GM19193 (cell line): Measurements from ENCODE around the gene TMEM181.

Experiments used
- POLR2A ChIP-seq: IDR thresholded peaks from 4 replicates; pipeline ENCODE4 v1.6.1; 2011; ENCODE audit not compliant: insufficient read depth, insufficient read length; ENCODE audit errors: extremely low read depth

Gene TMEM181

DNA sequence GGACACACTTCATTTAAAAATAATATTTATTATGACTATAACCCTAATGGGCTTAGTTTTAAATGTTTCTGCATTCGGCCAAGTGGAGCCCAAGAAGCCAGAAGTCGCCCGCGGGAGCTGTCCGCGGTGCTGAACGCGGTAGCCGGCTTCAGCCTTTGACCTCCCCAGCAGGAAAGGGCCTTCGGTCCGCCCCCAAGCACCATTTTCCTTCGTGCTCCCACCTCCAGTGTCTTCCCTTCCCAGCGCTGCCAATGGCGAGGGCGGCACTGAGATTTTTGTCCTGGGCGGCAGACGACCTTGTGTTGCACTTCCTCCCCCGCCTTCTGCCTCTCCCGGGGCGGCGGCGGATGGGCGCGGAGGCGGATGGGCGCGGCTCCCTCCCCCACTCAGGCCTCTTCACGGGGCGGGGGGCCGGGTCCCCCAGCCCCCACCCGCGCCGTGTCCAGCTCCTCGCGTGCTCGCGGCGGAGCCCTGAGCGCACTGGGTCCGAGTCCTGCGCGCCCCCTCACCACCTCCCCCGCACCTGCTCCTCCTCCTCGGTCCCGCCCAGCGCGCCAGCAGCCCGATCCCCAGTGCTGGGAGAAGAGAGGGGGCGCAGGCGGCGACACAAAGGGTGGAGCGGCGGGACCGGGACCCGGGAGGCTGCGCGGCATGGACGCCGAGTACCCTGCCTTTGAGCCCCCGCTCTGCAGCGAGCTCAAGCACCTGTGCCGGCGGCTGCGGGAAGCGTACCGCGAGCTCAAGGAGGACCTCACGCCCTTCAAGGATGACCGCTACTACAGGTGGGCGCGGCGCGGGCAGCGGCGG lies 23.6 kb upstream of the TMEM181 start:
- TF ChIP-seq POLR2A, result no peak

DNA sequence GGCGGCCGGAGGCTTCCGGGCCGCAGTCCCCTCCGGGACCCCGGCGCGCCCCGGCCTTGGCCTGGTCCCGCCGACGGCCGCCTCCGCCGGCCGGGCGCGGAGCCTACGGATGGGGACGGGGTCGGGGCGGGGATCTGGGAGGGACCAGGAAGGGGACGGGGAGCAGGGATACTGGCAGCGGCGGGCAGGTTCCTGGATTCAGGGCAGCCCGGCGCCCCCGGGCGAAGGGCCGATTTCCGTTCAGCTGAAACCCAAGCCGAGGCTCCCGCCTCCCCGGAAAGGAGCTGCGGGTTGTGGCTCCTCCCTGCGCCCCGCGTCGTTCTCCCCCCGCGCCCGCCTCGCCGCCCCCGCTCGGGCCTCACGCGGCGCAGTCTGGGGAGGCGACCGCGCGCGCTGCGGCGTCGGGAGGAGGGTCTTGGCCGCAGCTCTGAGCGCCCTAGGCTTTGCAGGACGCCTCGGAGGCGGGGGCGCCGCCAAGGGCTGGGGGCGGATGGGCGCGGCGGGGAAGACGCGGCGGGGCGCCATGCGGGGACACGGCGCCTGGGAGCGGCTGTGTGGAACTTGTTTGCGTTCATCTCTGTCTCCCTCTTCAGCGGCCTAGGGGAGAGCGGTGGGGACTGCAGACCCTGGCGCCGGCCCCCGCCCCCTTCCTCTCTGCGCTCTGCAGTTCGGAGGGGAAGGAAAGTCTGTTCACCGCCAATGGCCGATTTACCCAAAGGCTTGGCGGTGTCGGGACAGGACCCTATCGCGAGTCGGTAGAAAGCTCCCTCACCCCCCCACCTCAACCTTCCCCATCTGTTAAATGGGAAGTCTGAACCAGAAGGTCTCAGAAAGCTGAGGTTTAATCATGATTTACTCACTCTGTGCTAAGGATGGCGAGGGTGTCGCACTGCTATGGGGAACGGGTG lies 22.7 kb upstream of the TMEM181 start:
- TF ChIP-seq POLR2A, result no peak

DNA sequence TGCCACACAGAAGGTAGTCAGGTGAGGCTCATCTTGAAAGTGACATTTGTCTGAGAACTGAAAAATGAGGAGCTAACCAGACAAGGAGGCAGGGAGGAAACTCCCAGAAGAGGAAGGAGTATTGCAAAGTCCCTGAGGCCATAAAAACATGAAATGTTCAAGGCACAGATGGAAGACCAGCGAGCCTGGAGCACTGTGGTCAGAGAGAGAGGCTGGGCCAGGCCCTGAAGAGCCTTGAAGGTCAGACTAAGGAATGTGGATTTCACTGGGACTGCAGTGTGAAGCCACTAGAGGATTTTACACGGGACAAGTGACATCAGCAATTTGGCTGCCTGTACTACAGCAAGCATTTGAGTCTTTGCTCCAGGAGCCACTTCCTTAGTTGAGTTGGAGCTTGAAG lies 21.1 kb upstream of the TMEM181 start:
- no peak for TF ChIP-seq POLR2A

- TF ChIP-seq POLR2A, result no peak
Observed at GRCh38 chr6:158539413-158539812, 20.5 kb upstream of the TMEM181 start.

DNA sequence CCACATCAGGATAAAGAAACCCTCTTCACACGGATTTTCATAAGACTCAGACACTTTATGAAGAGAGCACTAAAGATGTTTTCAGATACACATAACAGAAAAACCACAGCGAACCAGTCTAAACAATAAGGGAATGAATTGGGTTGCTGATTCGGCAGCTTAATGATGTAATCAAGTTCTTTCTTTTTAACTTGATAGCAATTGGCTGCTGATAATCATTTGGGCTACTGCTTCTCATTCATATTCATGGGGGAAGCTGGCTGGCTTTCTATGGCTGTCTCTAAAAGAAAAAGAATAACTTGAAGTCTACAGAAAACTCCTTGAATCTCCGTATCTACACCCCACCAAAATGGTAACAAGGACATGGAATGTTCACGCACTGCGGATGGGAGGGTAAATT lies 20.0 kb upstream of the TMEM181 start:
- TF ChIP-seq POLR2A, result no peak

DNA sequence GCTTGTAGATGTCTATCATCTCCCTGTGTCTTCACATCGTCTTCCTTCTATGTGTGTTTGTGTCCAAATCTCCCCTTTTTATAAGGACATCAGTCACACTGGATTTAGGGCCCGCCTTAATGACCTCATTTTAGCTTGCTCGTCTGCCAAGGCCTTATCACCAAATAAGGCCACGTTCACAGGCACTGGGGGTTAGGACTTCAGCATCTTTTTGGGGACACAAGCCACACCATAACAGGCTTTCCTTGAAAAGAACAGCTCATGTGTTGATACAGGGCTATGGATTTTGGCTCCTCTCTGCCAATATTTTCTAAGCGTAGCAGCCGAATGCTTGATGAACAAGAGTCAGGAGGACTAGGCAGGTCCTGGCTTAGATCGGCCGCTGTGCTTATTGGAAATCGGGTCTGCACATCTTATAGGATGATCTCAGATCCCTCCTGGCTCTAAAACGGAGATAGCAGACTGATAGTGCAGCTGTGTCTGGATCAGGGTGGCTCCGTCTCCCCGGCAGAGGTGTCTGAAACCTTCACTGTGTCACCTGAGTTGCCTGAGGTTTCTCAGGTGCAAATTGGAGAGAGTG lies 16.2 kb upstream of the TMEM181 start:
- TF ChIP-seq POLR2A, result no peak

DNA sequence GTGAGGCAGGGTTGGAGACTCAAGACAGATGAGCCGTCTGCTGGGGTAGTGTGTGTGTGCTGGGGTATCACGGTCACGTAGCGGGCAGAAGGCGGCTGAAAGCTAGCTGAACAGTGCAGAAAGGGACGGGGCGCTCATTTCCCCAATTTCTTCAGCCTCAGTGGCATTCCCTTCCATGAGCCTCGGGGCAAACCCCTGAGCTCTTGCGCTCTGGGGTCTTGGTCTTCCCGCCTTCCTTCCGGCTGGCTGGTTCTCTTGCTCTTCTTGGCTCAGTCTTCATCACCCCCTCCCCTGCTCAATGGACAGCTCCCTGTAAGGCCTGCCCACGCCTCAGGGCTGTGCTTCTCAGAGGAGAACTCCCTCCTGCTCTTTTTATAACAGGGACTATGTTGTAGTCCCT lies 15.5 kb upstream of the TMEM181 start:
- TF ChIP-seq POLR2A, result no peak

DNA sequence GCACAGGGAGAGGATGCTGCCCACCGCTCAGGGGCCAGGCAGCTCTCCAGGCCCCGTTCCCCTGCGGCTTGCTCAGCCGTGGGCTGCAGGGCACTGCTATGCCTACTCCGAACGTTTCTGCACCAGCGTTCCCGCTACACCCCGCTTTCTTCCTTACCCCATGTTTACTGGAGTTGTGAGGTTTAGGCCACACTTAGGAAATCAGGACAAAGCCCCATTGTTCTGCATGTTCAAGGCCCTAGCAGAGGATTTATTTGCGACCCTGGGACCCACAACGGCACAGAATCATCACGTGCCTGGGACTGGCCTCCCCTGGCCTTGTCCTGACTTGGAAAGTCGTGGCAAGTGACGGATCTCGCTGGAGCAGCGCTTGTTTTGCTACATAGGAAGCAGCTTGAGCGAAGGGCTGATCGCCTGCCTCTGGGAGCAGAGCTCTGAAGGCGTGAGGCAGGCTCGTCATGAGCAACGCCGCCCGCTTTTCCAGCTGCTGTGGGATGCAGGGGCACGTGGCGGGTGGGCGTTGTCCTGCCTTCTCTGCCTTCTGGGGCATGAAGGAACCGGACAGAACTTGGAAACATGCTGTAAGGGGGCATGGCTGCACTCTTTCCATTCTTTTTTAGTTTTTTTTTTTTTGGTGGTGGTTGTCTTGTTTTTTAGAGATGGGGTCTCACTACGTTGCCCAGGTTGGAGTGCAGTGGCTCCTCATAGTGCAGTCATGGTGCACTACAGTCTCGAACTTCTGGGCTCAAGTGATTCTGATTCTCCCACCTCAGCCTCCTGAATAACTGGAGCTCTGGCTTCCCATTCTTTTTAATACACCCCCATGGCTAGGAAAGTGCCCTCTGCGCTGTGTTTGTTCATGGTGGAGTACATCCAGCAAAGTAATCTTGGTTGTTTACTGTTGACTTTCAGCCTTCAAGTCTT lies 14.6 kb upstream of the TMEM181 start:
- no peak for TF ChIP-seq POLR2A

- no peak for TF ChIP-seq POLR2A
Observed at GRCh38 chr6:158548418-158549161, 11.3 kb upstream of the TMEM181 start.

DNA sequence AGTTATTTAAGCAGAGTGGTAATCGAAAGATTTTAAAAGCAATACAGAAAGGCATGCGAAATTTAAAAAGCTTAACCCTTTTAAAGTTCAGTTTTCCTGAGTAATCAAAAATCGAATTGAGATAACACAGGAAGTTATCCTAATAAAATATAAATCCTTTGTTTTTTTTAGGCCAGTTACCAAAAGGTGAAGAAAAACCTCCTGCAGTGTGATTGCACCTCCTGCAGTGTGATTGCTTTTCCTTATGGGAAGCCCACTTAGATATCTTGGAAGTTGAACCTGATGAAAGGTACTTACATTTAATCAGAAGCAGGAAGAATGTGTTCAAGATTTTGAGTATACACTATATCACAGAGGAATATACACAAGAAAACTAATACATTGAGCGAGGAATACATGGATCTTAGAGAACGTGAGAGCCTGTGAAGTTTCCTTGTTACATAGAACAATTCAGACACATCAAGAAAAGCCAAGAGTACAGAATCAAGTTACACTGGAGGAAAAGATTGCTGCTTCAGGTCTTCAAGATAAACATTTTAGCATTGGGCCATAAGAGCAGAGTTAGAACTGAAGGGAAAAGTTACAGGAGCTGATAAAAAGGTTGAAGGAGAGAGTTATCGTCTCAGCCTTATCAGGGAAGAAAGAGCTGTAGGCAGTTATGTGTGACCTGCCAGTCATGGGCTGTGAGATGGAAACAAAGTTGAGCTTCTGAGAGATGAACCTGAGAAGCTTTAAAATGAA lies 7.7 kb upstream of the TMEM181 start:
- no peak for TF ChIP-seq POLR2A

DNA sequence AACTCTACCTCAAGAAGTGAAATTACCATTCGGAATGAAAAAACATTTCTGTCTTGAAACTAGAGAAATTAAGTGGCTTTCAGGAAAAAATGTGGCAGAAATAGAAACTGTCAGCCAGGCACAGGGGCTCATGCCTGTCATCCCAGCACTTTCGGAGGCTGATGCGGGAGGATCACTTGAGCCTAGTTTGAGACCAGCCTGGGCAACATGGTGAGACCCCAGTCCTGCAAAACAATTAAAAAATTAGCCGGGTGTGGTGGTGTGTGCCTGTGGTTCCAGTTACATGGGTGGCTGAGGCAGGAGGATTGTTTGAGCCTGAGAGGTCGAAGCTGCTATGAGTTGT lies 7.1 kb upstream of the TMEM181 start:
- TF ChIP-seq POLR2A, result no peak

DNA sequence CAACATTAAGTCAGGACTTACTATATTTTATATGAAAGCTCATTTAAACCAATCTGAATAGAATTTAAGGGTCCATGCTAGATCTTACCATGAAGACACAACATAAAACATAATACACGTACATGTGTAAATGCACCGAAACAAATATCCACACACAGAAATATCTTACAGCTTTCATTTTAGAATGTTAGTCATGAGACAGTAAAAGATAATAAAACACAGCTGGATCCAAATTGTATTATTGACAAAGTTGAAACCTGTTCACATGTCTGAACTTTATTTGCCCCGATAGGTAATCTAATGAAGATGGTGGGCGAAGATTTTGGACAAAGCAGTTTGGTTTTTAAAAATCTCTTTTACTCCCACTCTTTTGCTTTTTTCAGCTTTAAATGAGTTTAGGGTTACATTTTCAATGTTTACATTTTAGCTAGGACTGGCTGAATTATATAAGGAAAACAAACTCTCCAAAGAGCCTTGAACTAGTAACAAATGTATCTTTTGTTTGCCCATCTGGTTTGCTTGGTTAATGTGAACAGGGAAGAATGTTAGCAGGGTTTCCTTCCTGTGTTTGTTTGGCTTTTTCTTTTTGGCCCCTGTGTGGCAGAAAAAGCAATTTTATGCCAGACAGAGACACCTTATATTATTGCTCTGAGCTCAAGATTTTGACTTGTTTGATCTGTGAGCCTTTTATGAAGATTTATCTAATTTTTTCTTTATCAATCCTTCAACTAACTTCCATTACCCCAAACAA lies 5.1 kb upstream of the TMEM181 start:
- TF ChIP-seq POLR2A, result no peak

- TF ChIP-seq POLR2A, result no peak
Observed at GRCh38 chr6:158556113-158556512, 3.8 kb upstream of the TMEM181 start.

DNA sequence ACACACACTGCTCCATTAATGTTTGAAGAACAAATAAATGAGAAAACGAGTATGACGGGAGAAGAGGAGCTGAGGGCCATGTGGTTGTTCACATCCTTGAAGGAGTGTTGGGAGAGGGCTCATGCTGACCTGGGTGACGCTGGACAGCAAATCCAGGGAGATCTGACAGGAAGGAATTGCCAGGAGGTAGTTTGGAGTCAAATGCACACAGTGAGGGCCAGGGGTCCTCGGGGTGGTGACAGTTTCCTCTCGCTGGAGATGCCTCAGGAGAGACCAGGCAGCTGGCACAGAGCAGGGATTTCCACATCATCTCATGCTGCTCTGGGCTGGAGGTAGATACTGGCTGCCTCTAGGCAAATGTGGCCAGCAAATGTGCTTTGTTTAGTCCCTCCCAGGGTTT lies 2.0 kb upstream of the TMEM181 start:
- no peak for TF ChIP-seq POLR2A
